Body of pancreas (tissue), 4 donors: ENCODE measurements around the gene ADGRE2.
"Not testable (repeated sequence)": the region's sequence is repeated elsewhere in the genome, so short reads cannot be mapped to it uniquely, and the experiment has no call there.

Source experiments
- POLR2A ChIP-seq, 3 donors: fragments of 450-650 bp; IDR thresholded peaks; one replicate each; pipeline ENCODE4 v1.6.1; 2016; ENCODE audit warnings: antibody characterized with exemption in 3 of 3, mild to moderate bottlenecking in 2 of 3
- TF ChIP-seq, protein P1 (sequence below), 7 experiments: fragments of 450-650 bp in 4 of 7; fragments of 200-600 bp in 3 of 7; sonication (generic) in 3 of 7; IDR thresholded peaks; one replicate each; pipeline ENCODE4 v1.5.1; 2016 to 2019; ENCODE audit warnings: antibody characterized with exemption in 7 of 7

DNA sequence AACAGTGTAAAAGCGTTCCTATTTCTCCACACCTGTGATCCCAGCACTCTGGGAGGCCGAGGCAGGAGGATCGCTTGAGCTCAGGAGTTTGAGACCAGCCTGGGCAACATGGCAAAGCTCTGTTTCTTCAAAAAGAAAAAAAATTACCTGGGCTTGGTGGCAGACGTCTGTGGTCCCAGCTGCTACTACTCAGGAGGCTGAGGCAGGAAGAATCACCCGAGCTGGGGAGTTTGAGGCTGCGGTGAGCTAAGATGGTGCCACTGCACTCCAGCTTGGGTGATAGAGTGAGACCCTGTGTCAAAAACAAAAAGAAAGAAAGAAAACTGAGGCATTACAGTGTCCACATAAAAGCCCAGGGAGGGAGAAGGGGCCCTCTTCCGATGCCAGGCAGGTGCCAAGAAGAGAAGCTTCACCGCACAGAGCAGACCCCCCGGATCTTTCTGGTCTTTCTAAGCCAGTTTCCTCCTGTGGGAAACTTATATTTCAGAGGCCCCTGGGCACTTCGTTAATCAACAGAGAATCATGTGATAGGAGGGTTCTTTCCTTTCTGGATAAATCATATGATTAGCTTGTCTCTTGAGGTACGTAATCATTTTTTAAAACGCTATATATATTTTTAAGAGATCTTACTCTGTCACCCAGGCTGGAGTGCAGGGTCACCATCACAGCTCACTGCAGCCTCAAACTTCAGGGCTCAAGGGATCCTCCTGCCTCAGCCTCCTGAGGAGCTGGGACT is at the start of gene ADGRE2:
- TF ChIP-seq, protein P1, sequence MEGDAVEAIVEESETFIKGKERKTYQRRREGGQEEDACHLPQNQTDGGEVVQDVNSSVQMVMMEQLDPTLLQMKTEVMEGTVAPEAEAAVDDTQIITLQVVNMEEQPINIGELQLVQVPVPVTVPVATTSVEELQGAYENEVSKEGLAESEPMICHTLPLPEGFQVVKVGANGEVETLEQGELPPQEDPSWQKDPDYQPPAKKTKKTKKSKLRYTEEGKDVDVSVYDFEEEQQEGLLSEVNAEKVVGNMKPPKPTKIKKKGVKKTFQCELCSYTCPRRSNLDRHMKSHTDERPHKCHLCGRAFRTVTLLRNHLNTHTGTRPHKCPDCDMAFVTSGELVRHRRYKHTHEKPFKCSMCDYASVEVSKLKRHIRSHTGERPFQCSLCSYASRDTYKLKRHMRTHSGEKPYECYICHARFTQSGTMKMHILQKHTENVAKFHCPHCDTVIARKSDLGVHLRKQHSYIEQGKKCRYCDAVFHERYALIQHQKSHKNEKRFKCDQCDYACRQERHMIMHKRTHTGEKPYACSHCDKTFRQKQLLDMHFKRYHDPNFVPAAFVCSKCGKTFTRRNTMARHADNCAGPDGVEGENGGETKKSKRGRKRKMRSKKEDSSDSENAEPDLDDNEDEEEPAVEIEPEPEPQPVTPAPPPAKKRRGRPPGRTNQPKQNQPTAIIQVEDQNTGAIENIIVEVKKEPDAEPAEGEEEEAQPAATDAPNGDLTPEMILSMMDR (IDR thresholded peaks at IDR 0.05): not testable (repeated sequence)
- TF ChIP-seq POLR2A (IDR thresholded peaks at IDR 0.05): not testable (repeated sequence)
